IPS-NIHi7 (cell line): Measurements from ENCODE around the gene TRERF1.
"Not testable (repeated sequence)": the region's sequence is repeated elsewhere in the genome, so short reads cannot be mapped to it uniquely, and the experiment has no call there.

Source experiments
- DNase-seq: peaks from one replicate; pipeline ENCODE4 v3.0.0; 2012; ENCODE audit warnings: mixed read lengths; ENCODE audit errors: extremely low spot score

Gene TRERF1

DNA sequence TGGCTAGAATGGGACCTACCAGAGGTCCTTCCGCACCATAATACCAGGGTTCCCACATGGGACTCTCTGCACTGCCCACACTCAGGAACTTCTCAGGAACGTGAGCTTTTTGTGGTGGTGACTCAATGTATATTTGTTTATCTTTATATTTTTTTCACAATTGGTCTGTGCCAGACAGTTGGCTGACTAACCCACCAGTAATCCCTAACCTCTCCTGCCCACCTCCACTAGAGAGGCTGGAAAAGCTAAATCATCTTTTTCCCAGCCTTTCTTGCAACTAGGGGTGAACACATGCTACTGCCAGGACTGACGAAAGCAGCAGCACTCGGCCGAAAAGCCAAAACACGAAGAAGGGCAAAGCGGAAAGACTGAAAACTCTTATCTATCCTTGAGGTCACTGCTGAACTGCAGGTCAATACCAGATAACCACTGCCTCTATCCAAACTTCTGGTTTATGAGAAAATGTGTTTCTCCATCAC lies 112.9 kb downstream of the TRERF1 start:
- DNase-seq, result no peak

DNA sequence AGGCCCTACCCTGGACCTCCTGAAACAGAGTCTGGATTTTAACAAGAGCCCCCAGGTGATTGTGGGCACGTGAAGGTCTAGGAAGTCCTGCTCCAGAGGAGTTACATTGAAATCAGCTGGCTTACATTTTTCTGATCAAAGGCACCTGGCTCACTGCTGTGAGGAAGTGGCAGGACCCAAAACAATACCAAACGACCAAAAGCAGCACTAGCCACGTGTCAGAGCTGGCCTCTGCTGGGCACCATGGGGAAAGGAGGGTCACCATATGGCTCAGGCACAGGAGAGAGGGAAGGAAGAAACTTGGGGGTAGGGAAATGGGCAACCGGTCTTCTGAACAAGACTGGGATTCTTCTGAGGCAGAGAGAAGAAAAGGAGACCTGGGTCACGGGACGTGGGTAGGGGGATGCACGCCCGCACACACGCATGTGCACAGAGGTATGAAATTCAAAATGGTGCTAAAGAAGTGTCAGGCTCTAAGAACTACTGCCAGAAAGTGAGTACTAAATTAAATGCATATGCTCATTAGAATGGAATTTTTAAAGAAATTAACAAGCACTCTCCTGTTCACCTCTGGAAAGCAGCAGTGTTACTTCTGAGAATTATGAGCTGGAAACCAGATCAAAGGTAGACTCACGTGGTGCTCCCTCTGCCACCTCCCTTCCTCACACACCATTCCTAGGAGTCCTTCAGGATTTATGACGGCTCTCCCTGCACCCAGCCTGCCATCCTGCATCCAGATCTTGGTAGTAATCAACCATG lies 113.6 kb downstream of the TRERF1 start:
- DNase-seq, result no peak

DNA sequence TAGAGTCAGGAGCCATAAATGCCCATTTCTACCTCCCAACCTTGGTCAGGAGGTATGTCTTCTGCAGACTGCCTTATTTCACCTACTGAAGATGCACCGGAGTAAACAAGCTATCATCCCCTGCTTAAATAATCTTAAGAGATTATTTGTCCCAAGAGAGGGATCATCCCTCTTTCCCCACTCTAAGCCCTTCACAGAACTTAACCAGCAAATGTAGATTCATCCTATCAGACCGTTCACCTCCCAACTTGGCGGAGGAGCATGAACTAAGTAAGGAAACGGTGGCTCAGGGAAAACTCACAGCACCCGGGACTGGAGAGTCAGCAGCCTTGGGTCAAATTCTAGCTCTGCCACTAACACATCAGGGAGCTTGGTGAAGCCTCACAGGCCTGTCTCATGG lies 115.3 kb downstream of the TRERF1 start:
- no peak for DNase-seq

DNA sequence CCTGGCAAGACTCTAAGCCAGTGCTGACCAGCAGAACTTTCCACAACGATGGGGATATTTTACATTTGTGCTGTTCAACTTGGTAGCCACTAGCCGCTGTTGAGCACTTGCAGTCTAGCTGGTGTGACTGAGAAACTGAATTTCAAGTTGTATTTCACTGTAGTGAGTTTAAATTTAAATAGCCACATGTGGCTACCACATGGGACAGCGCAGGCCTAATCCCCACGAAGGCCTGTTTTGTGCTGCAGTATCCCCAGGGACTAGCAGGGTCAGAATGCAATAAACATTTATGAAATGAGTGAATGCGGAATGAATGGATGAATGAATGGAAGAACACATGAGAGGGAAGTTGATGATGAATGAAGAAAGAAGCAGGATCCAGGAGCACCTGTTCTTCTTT lies 115.8 kb downstream of the TRERF1 start:
- DNase-seq, result no peak

DNA sequence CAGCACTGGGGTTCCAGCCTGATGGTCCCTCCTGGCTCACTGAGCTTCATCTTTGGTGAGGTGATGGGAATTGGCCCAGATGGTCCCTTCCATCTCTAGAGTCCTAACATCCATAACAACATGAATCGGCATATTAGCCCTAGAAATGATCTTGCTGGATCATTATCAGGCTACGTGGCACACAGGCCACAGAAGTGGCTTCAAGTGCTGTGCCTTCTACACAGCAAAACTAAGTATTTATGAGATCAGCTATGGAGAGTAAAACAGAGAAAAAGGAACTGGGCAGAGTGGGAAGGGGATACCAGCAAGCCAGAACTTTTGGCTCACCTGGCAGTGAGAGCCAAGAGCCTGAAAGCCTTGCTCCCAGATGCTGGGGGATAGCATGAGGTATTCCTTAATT lies 116.9 kb downstream of the TRERF1 start:
- DNase-seq, result no peak

DNA sequence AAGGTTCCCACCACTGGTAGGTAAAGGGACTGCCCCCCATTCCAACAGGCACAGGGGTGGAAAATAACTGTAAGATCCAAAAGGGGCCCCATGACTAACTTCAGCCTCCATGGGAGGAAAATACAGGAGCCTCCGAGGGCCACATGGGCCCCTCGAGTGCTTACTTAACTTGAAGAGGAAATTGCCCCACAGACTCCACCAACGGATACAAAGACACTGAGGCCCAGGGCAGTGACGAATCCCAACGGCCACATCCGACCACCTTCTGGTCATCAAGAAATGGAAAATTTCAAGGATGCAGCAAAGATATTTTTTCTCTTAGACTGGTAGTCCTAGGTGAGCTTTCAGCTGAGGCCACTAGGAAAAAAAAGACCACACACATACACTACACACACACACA lies 118.1 kb downstream of the TRERF1 start:
- no peak for DNase-seq

DNA sequence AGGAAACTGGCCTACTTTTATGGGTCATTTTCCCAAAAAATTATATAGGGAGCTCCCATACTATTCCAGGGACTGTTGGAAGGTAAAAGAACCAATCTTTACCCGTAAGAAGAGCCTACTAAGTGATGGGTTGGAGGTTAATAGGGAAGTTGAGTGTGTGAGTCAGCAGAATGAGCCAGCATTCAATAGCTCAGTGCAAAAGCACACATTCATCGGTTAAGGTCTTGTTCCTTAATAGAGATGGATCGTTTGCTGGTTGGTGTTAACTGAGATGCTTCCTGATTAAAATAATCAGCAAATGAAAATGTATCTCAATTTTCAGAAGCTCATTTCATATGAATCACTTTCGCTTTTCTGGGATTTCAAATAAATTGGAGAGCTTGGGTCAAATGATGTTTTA lies 118.8 kb downstream of the TRERF1 start:
- no peak for DNase-seq

DNA sequence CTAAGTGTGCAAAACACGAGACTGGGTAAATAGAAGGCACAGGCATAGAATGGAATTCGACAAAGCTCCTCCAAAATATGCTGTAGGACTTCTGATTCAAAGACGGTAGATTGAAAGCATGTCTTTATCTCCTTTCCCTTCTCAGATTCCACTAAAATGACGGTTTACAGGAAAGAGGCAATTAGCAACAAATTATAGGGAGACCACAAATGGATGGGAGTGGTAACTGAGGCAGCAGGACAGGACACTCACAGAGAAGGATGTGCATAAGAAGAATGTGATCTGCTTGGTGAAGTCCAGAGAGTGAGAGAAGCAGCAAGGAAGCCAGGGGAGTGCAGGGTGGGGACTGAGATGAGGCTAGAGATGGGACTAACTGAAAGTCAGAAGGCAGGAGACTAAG lies 120.7 kb downstream of the TRERF1 start:
- no peak for DNase-seq

DNA sequence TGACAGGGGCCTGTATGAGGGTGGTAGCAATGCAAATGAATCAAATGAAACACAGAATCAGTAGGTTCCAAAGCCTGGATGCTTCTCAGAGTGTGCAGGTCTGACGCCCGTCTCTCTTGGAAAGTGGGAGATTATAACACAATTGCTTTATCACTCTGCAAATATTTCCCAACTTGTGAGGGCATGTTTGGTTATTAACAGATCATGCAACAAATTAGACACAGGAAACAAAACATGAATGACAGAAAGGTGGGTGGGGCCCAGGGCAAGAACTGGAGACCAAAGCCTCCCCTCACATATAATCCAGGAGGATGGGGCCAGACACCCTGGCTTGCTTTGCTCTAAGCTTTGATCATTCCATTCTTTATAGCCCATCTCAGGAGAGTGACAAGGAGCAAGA lies 125.5 kb downstream of the TRERF1 start:
- DNase-seq, result no peak

DNA sequence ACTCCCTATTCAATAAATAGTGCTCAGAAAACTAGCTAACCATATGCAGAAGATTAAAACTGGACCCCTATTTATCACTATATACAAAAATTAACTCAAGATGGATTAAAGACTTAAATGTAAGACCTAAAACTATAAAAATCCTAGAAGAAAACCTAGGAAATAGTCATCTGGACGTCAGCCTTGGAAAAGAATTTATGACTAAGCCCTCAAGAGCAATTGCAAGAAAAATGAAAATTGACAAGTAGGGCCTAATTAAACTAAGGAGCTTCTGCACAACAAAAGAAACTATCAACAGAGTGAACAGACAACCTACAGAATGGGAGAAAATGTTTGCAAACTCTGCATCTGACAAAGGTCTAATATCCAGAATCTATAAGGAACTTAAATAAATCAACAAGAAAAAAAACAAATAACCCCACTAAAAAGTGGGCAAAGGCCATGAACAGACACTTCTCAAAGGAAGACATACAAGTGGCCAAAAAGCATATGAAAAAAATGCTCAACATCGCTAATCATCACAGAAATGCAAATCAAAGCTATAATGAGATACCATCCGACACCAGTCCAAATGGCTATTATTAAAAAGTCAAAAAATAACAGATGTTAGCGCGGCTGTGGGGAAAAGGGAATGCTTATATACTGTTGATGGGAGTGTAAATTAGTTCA lies 126.9 kb downstream of the TRERF1 start:
- DNase-seq, result not testable (repeated sequence)

DNA sequence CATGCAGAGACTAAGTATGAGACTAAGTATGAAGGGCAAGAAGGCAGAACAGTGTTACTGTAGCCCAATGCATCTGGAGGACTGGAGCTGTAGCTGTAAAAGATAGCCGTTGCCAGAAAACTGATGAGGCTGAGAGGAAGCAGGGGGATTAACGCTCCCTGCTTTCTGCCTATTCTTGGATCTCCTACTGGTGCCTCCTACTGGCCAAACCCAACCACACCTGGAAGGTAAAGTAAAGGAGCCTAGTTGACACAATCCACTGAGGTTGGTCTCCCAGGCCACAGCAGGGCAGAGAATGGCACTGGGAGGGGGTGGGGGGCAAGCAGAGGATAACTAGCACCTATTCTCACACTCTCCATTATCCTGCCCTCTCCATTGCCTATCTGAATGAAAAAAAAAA lies 129.1 kb downstream of the TRERF1 start:
- peak; percentile 81 for DNase-seq

DNA sequence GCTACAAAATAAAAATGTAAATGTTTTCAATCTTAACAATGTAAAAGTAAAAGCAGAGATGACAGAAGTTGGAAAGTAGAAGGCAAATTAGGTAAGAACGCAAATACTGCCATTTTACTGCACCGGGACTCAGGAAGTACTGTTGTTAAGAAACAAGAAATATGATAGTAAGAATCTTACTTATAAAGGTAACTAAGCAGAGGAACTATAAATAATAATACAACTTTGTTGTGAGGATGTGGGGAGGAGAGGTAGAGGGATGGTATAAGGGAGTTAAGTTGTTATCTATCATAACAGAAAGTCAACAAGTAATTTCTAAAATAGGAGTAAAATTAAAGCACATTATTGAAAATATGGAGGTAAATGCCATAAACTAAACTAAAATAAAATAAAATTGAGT lies 129.8 kb downstream of the TRERF1 start:
- DNase-seq, result no peak

DNA sequence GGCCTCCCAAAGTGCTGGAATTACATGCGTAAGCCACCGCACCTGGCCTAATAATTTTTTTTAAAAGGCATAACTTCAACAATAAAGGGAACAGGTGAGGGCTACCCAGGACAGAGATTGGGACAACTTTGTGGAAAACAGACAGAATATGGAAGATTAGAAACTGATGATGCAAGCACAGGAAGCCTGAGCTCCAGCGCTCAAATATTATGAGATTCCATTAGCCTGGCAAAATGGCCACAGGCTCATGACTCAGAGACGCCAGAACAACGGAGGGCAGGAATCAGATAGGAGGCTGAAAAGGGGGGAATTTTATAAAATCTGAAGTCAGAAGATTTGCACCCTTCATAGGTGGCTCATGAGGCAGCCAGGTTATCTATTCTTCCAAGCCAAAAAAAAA lies 131.0 kb downstream of the TRERF1 start:
- no peak for DNase-seq

DNA sequence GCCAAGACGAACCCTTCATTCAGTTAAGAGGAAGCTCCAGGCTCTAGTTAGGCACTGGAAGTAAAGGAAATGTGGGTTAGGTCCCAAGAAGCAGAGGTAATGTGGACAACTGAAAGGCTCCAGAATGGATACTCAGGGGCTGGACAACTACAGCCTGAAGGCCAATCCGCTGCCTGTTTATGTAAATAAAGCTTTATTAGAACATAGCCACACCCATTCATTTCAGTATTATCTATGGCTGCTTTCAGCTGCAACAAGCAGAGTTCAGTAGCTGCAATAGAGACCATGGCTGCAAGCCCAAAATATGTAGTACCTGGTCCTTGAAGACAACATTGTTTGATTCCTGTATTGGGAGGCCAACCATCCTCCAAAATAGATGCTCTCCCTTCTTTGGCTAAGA lies 133.2 kb downstream of the TRERF1 start:
- no peak for DNase-seq

DNA sequence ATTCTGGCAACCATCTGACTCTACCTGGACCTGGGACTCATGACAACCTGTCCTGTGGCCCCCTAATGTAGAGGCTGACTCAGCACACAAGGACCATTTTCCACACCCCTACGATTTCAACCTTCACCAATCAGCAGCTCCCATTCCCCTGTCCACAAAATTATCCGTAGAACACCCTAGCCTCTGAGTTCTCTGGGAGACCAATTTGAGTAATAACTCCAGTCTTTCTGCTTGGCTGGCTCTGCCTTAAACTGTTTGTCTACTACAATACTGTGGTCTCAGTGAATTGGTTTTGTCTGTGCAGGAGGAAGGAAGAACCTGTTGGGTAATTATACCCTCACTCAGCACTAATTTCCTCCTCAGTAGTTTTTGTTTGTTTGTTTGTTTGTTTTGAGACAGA lies 134.7 kb downstream of the TRERF1 start:
- no peak for DNase-seq

DNA sequence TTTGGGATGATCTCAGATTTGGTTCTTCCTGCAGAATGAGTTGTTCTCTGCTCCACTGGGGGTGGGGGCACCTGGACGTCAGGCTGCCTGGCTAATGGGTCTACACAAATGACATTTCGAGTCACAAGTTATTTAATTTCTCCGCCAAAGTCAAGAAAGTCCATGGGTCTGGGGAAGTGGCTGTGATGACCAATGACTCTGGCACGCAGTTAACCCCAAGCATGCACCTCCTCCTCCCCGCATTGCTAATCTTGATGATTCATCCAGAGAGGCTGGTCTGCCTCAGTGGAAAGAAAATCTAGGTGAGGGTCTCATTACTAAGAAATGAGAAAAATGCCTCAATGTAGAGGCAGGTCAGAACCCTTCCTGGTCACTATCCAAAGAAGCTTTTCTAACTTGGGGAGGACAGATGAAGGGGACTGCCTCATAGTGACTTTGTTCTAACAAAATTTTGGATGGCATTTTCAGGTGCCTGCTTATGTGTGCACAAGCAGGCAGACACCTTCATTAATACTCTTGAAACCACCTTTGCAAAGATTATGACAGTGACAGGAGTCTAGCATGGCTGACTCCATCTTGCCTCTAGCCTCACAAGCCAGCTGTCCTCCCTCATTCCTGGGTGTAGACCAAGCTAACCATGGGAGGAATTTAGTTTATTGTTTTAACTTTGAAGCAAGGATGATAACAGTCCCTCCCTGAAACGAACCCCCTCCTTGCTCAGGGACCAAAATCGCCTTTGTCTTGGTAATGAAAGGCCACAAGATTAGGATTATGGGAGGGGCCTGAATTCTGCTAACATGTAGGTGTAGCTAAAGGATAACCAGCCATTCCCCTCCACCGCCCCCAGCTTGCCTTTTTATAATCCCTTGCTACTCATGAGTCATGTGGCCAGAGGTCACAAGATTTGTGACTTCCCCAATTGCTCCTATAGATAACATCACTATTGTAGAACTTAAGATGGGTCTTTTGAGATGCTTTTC lies 135.4 kb downstream of the TRERF1 start:
- DNase-seq, result peak; percentile 72

DNA sequence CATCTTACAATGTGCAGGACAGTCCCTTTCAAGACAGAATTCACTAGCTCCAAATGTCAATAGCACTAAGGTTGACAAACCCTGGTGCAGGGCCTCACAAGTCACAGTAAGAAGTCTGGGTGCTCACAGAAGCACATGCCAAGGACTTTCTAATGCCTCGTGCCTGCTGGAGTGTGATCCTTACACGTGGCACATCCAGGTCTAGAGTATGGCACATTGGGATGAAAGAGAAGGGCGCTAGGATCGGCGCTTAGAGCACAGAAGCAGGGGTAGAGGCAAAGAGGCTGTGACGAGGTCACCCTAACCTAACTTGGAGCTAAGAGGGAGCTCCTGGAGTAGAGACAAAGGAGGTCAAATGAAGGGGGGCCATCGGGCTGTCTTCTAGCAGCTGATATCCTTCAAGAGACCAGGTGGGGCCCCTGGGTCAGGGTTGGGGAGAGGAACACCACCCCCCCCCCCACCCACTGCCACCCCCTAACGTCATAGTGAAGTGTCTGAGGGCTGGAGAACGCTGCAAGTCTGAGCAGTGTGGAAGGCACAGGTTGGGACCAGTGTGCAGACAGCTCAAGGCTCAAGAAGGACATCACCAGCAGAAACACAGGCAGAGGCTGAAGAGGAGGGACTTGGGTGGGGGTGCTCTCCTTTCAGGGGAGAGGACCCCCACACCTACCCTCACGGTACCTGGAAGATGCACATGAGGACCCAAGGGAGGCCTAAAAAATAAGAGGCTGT lies 136.3 kb downstream of the TRERF1 start:
- DNase-seq, result no peak

DNA sequence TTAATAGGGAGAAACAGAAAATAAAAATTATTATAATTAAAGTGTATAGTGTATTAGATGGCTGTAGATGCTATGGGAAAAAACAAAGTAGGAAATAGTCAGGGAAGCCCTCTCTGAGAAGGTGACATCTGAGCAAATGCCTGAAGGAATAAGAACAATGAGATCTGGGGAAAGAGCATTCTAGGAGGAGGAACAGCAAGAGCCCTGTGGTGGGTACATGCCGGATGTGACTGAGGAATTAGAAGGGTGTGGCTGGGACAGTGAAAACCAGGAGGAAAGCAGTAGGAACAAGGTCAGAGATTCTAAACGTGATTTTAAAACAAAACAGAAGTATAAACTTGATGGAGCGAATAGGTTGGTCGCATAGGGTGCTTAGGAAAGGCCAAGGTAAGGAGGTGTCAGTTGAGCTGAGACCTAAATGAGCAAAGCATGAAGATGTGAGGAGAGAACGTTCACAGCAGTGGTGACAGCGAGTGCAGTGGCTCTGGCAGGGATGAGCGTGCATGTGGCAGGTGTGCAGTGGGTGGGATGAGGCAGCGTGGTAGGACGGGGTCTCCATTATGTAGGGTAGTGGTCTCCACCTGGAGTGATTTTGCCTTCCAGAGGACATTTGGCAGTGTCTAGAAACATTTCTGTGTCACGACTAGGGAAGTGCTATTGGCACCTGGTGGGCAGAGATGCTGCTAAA lies 137.0 kb downstream of the TRERF1 start:
- DNase-seq, result no peak

DNA sequence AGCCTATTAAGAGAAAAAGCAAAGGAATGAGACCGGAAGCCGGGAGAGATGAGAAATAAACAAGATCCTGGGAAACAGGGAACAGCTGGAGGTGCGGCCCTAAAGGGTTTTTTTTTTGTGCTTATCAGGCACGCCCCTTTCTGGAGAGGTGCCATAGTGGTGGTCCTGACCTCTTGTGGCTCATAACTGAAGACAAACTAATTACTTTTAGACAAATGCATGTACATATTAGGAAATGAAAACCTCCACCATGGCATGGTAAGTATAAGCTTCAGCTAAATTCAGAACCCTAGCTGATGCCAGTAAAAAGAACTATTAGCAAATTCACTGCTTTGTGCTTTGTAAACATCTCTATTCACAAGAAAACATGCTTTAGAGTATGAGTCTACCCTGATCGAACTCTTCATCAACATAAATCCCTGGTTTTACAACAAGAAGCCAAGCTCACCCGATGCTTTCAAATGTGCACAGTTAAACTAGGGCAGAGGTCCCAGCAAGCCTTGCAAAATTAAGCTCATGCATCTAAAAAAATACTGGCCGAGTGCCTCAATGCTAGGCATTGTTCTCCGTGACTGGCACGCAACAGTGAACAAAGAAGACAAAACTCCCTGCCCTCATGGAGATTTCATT lies 137.7 kb downstream of the TRERF1 start:
- DNase-seq, result no peak

DNA sequence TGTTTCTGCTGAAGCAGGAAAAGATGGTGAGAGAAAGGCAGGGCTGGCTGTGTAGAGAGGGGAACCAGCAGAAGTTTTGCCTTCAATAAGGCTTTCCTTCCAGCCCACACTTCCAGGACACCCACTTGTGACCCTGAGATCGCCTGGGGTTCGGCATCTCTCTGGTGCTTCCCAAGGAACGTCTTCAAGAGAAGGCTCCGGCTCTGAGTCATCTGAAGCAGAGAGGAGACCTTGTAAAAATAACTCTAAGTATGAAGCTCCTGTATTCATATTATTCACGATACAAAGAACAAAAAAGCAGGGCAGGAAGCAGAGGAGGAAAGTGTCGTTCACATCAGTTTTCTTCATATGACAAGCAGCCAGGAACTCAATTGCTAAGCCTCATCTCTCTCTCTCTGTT lies 138.7 kb downstream of the TRERF1 start:
- no peak for DNase-seq

DNA sequence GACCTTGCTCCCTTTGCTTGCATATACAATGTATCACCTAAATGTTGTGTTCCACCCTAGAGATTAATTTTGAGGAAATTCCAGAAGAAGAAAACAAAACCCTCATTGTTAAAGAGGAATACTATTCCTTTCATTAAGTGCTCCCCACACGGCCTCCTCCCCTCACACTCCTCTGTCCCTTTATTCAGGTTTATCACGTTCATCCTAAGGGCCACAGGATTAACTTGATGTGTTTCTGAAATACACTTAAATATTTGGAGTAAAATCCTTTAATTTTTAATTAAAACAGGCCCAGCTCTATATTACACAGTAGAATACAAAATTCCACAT lies 144.6 kb downstream of the TRERF1 start:
- no peak for DNase-seq
